OCI-LY1 (cell line): ENCODE results near the gene POGLUT2.

Experiments
- EZH2 ChIP-seq: fragments of 200-600 bp; sonication (generic), shearing (Covaris generic); IDR thresholded peaks from 2 replicates; pipeline ENCODE4 v1.8.0; 2017; ENCODE audit warnings: borderline replicate concordance, mixed run types, mild to moderate bottlenecking, antibody characterized with exemption, low read length, moderate library complexity, mixed read lengths
- TF ChIP-seq, protein P1 (sequence below): fragments of 200-600 bp; sonication (generic), shearing (Covaris generic); IDR thresholded peaks from 2 replicates; pipeline ENCODE4 v1.5.1; 2017; ENCODE audit warnings: mild to moderate bottlenecking, antibody characterized with exemption, low read length, moderate library complexity, mixed read lengths

- TF ChIP-seq, protein P1, sequence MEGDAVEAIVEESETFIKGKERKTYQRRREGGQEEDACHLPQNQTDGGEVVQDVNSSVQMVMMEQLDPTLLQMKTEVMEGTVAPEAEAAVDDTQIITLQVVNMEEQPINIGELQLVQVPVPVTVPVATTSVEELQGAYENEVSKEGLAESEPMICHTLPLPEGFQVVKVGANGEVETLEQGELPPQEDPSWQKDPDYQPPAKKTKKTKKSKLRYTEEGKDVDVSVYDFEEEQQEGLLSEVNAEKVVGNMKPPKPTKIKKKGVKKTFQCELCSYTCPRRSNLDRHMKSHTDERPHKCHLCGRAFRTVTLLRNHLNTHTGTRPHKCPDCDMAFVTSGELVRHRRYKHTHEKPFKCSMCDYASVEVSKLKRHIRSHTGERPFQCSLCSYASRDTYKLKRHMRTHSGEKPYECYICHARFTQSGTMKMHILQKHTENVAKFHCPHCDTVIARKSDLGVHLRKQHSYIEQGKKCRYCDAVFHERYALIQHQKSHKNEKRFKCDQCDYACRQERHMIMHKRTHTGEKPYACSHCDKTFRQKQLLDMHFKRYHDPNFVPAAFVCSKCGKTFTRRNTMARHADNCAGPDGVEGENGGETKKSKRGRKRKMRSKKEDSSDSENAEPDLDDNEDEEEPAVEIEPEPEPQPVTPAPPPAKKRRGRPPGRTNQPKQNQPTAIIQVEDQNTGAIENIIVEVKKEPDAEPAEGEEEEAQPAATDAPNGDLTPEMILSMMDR: no peak
- TF ChIP-seq EZH2: no peak
These were observed 56.7 kb downstream of the POGLUT2 start for GRCh38 chr13:102742101-102742500.
